Ascending aorta (tissue), 2 donors: Measurements from ENCODE around the gene HOXB8. TPM values are rescaled to one million over a fixed set of nuclear protein-coding genes. Genes with fewer than 3 reads are reported as not detected.

ENCODE experiments used
- DNase-seq, 2 donors: peaks; one replicate each; pipeline ENCODE4 v3.0.0-alpha.2; 2019; ENCODE audit warnings: low spot score in 2 of 2
- H3K27ac ChIP-seq, 2 donors: fragments of 200-600 bp; sonication (generic); one replicate each; pipeline ENCODE4 v1.5.1; 2016 to 2017; ENCODE audit warnings: mild to moderate bottlenecking in 1 of 2
- H3K27me3 ChIP-seq: fragments of 200-600 bp; sonication (generic); one replicate; pipeline ENCODE4 v1.5.1; 2017
- H3K36me3 ChIP-seq, 2 donors: fragments of 200-600 bp; sonication (generic); one replicate each; pipeline ENCODE4 v1.5.1; 2016
- H3K4me1 ChIP-seq, 2 donors: fragments of 200-600 bp; sonication (generic); one replicate each; pipeline ENCODE4 v1.5.1; 2016 to 2017; ENCODE audit warnings: mild to moderate bottlenecking in 1 of 2
- H3K4me3 ChIP-seq, 2 donors: fragments of 200-600 bp; sonication (generic); one replicate each; pipeline ENCODE4 v1.5.1; 2016 to 2017; ENCODE audit warnings: mild to moderate bottlenecking in 1 of 2
- H3K9me3 ChIP-seq, 2 donors: fragments of 200-600 bp; sonication (generic); one replicate each; pipeline ENCODE4 v1.5.1; 2016
- CTCF ChIP-seq, 3 experiments: fragments of 200-600 bp in 2 of 3; fragments of 450-650 bp in 1 of 3; sonication (generic) in 2 of 3; IDR thresholded peaks; one replicate each; pipeline ENCODE4 v1.5.1; 2016 to 2019; ENCODE audit warnings: antibody characterized with exemption in 3 of 3, mild to moderate bottlenecking in 1 of 3, moderate library complexity in 1 of 3
- intact Hi-C: fragments of 100-400 bp; cut with DNase I; formaldehyde crosslinking; loops from one replicate; pipeline ENCODE4 v1.15.1; 2023
- total RNA-seq: library from RNA; depleted of rRNA; stranded (reverse); fragments of >200 nt; gene quantifications from one replicate; pipeline ENCODE4 v1.1.0, GENCODE V29; 2016

Gene HOXB8
- total RNA-seq, 1 donor from 2014 or later, result not detected

- no peak for DNase-seq
- peak overlapping the region; percentile 93 to 97 for H3K27ac ChIP-seq
- peak overlapping the region; percentile 35 to 75 for H3K4me3 ChIP-seq
- H3K9me3 ChIP-seq, result no peaks in the 10 kb centered on the region
- no peaks in the 10 kb centered on the region for H3K27me3 ChIP-seq
- no peaks in the 10 kb centered on the region for H3K36me3 ChIP-seq
- no peak for TF ChIP-seq CTCF (IDR thresholded peaks at IDR 0.05)
- intact Hi-C loops, result no loop called here
- H3K4me1 ChIP-seq, result peaks cover 2 to 79% of the 10 kb centered on the region in 2 donors
These were observed 46.4 kb downstream of the HOXB8 start for GRCh38 chr17:48568499-48569239.

DNA sequence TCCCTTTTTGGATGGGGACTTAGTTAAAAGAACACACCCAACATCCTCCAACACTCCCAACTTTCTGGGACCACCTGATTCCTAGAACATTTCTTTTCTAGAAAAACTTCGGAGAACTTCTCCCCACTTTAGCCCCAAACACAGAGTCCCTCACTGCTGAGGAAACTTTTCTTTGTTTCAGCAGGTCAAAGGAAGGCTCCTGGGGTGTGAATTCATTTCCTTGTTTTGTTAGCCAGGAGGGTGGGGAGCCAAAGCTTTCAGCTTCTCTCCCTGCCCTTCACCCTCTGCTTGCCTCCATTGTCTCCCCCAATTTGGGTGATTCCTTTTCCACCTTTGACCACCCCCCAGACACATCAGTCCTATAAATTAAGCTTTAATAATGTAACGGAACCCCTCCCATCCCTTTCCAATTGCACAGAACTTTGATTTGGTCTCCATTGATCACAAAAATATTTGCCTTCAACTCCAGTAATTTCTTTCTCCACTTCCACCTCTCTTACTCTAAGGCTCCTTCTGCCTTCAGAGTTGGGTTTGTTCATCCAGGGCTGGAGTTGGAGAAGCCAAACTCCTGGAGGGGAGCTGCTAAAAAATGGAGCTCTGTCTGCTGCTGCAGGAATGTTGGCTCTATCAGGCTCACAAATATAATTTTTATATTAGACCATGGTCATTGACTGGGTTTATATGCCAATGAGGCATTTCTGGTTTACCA, 47.3 kb downstream of the HOXB8 start:
- intact Hi-C loops, result no loop called here
- peaks cover 2 to 77% of the 10 kb centered on the region in 2 donors for H3K4me1 ChIP-seq
- H3K4me3 ChIP-seq, result peak overlapping the region in 1 of 2 donors; percentile 75
- H3K27me3 ChIP-seq, result no peaks in the 10 kb centered on the region
- no peak for DNase-seq
- H3K9me3 ChIP-seq, result no peaks in the 10 kb centered on the region
- H3K36me3 ChIP-seq, result no peaks in the 10 kb centered on the region
- peak overlapping the region; percentile 93 to 97 for H3K27ac ChIP-seq
- TF ChIP-seq CTCF (IDR thresholded peaks at IDR 0.05), result no peak

GRCh38 chr17:48567209-48567608, 47.9 kb downstream of the HOXB8 start:
- intact Hi-C loops, result no loop called here
- Histone ChIP-seq H3K4me1 (peaks cover 2 to 74% of the 10 kb centered on the region in 2 donors), H3K27ac (peak overlapping the region; percentile 58 to 97), H3K4me3 (no peak overlapping the region), H3K9me3 (no peaks in the 10 kb centered on the region), H3K36me3 (no peaks in the 10 kb centered on the region), H3K27me3 (no peaks in the 10 kb centered on the region)
- no peak for DNase-seq
- TF ChIP-seq CTCF (IDR thresholded peaks at IDR 0.05), result no peak

DNA sequence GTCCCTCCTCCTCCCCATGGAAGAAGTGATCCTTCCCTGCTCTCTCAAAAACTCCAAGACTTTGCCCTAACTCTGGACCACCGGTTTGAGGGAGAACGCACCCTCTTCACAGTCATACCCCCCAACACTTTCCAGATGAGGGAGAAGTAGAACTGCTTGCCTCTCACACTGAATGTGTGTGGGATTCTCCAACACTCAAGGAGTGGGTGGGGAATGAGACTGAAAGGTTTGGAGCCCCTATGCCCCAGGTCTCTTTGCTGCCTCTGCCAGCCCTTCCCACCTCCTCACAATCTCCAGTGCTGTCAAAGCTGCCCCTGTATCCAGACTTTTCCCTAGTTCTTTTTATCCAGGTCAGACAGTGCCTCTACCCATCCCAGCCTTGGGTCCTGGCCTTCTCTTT, 48.4 kb downstream of the HOXB8 start:
- Histone ChIP-seq H3K4me3 (no peak overlapping the region), H3K27me3 (no peaks in the 10 kb centered on the region), H3K9me3 (no peaks in the 10 kb centered on the region), H3K4me1 (peaks cover 2 to 74% of the 10 kb centered on the region in 2 donors), H3K27ac (peak overlapping the region; percentile 58 to 97), H3K36me3 (no peaks in the 10 kb centered on the region)
- intact Hi-C loops, result no loop called here
- DNase-seq, result no peak
- TF ChIP-seq CTCF (IDR thresholded peaks at IDR 0.05), result no peak

DNA sequence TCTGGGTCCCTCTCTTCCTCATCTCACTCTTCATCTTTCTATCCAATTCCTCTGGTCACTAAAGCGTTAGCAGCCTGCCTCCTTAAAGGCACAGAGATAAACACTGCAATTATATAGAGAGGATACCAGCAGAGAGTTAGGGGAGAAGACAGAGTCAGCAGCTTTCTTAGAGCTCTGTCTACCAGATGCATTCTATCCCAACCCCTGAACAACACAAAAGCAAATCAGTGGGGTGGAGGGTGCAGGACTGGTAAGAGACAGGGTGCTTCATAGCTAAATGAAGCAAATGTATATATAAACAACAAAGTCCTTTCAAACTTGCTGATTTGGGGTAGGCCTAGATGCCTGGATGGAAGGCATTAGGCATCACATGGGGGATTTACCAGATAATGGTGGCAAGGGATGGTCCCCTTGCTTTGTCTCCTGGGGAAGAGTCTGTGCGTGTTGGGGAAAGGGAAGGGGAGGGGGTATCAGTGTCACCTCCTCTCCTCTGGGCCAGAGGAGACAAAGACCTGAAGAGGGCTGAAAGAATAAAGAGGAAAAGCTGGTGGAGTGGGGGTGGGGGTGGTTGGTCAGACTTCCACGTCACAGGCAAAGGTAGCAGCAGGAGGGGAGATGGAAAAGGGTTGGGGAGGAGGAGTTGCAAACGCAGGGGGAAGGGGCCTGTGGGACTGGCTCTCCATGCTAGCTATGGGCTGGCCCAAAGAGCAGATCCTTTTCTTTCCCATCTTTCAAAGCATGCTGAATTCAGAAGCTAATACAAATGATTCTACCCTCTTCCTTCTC, 49.0 kb downstream of the HOXB8 start:
- no peak for DNase-seq
- Histone ChIP-seq H3K4me3 (no peak overlapping the region), H3K27me3 (no peaks in the 10 kb centered on the region), H3K36me3 (no peaks in the 10 kb centered on the region), H3K27ac (peak overlapping the region; percentile 74 to 97), H3K9me3 (no peaks in the 10 kb centered on the region), H3K4me1 (peaks cover 2 to 73% of the 10 kb centered on the region in 2 donors)
- no peak for TF ChIP-seq CTCF (IDR thresholded peaks at IDR 0.05)
- intact Hi-C loops, result no loop called here
